Stimulated activated CD4-positive, alpha-beta T cell treated with anti-CD3 and anti-CD28 coated beads, TNF-alpha, amount 100 ng/mL, for 24 hours (primary cell): ENCODE data around the gene USHBP1.

ENCODE experiments used
- DNase-seq, 3 experiments: peaks; one replicate each; pipeline ENCODE4 v3.0.0-alpha.2; 2020; ENCODE audit warnings: low read depth in 3 of 3

The USHBP1 gene

DNA sequence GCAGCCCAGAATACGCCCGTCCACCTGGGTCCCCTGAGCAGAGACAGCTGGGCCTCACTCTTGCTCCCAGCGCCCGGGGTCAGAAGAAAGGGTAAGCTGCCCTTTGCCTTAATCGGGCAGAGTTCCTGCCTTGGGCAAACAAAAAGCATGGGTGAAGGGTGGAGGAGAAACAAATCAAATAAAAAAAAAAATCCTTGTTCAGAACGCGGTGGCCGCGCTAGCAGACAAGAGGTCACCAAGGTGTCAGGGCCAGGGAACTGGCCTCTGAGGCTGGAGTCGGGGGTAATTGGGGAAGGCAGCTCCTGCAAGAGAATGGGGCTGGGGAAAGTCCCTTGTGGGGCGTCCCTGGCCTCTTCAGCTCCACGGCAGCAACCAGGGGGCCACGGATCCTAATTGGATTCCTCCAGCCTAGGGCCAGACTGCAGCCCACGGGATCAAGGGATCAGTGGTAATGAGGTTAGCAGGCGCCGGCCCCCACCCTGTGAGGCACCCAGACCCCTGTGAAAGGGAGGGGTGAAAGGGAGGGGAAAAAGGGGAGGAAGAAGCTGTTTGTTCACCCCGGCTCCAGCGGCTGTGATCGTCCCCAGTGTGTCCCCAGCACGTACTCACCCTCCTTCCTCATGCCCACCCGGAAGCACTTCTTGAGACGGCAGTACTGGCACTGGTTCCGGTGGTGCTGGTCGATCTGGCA is 24.3 kb downstream of the USHBP1 start:
- DNase-seq: no peak

DNA sequence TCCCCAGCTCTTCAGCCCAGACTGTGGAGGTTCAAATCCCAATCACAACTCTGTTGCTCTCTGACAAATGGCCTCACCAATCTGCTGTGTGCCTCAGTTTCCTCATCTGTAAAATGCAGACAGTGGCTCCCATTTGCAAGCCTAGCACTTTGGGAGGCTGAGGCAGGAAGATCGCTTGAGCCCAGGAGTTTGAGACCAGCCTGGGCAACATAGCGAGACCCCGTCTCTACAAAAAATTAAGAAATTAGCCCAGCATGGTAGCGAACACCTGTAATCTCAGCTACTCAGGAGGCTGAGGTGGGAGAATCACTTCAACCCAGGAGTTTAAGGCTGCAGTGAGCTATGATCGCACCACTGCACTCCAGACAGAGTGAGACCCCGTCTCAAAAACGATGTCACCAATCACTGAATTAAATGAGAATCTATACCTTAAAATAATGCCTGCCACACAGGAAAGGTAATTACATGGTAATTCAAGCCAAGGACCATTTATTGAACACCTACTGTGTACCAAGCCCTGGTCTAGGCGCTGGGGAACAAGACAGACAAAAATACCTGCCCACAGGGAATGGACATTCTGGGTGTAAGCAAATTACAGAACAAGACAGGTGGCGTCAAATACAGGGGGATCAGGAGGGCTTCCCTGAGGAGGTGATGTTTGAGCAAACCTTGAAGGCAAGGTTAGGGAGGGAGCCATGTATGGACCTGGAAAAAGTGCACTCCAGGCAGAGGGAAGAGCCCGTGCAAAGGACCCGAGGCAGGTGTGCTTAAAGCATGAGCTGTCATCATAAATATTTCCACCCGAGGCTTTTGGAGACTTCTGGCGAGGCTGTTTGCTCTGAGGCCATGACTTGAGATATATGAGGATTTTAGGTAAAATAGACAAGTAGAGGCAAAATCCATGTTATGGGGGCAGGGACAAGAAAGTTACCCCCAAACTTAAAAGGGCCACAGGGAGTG is 26.5 kb downstream of the USHBP1 start:
- no peak for DNase-seq

DNA sequence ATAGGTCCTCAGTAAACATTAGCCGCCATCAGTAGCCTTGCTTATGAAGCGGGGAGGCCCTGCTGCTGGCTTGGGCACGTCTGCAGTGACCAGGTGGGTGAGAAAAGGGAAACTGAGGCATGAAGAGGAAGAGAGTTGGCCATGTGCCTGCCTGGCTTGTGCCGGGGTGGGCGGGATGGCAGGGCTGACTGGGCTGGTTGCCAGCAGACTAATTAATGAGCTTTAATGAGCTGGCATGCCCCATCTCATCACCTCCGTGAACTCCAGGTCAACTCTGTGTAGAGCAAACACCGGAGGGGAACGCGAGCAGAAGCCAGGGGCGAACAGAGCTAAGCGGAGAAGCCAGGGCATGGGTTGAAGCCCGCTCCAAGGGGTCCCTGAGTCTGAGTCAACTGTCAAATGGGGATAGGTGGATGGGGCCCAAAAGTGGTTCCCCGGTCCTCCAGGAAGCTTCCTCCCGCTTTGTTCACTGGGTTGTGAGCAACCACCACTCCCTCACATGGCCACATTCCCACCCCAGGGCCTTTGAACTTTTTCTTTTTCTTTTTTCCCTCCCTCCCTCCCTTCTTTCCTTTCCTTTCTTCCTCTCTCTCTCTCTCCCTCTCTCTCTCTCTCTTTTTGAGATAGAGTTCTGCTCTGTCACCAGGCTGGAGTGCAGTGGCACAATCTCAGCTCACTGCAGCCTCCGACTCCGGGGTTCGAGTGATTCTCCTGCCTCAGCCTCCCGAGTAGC is 27.6 kb downstream of the USHBP1 start:
- no peak for DNase-seq

DNA sequence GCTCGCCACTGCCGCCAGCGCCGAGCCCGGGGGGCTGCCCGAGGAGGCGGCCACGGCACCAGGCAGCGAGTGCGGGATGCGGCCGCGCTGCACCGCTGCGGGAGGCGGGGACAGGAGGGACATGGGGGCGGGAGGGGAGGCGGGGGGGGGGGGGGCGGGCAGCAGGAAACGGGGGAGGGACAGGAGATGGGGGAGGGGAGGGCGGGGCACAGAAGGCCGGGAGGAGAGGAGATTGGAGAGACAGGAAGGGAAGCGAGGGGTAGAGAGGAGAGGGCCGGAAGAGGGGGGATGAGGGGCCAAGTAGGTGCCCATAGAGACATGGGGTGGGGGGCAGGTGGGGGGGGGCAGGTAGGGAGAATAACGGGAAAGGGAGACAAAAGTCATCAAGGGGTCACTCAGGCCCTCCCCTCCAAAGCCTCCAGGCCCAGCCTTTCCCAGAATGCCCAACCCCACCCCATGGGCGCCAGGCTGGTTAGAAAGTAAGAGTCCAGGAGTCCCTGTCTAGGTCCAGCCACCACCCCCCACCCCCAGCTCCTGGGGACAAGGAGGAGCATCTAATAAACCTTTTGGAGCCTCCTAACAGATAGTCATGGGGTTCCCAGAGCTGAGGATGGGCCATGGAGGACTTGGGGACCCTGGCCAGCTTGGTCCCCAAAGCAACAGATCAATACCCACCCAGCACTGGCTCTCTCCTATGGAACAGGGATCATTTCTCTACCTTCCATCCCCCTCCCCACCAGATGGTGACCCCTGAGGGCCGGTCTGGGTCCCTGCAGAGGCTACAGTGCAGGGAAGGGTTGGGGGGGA is 28.4 kb downstream of the USHBP1 start:
- DNase-seq: no peak

DNA sequence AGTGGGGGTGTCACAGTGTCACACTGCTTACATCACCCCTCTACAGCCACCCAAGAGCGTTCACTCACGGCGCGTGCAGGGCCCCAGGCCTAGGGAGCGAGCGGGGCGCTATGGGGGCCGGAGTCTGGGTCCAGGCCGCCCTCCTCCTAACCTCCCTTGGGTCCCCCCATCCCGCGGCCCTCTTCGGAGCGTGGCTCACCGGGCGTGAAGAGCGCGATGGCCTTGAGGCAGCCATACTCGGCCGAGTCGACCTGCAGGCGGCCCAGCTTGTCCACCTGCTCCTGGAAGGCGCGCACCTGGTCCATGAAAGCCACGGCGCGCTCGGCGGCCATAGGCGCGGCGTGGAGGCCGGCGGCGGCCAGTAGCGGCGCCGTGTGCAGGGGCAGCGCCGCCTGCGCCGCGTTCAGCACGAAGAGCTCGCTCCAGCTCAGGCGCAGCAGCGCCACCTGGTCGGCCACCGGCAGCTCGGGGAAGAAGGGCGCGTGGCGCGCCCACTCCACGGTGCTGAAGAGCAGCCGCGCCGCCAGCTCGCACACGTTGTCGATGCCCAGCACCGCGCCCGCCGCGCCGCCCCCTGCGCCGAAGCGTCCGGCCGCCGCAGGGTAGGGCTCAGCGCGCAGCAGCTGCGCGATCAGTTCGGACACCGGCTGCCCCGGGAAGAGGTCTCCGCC is 29.1 kb downstream of the USHBP1 start:
- DNase-seq: peak; percentile 48 to 67 (median 52)

DNA sequence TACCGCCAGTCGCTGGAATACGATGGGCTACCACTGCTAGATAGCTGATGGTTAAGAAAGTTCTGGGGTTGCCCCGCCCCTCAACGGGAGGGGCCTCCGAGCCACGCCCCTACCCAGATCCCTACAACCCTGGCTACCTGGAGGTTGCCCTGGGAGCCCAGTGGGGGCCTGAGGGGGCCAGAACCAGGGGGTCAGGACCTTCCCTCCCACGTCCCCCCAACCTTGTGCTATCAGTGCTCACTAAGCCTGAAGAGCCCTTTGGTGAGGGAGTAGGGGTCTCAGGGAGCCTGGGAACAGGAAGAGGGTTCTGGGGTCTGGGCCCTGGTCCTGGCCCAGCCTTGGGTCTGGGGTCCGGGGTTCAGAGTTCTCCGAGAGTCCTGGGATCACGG is 29.6 kb downstream of the USHBP1 start:
- peak in 2 of 3 experiments; percentile 35 to 72 for DNase-seq

DNA sequence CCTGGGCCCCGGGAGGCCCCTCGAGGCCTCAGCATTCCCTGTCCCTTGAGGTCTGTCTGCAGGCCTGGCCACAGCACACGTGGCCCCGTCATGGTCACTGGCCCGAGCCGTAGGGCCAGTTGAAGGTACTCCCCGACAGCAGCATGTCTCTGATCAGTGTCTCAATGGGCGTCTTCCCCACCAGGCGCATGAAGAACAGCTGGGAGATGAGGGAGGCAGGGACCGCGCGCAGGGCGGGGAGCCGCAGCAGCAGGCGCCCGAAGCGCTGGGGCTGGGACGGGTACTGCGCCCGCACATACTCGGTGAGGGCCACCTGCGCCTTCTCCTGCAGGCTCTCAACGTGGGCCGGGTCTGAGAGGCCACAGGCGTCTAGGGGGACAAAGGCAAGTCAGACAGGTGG is 32.3 kb downstream of the USHBP1 start:
- DNase-seq: no peak

DNA sequence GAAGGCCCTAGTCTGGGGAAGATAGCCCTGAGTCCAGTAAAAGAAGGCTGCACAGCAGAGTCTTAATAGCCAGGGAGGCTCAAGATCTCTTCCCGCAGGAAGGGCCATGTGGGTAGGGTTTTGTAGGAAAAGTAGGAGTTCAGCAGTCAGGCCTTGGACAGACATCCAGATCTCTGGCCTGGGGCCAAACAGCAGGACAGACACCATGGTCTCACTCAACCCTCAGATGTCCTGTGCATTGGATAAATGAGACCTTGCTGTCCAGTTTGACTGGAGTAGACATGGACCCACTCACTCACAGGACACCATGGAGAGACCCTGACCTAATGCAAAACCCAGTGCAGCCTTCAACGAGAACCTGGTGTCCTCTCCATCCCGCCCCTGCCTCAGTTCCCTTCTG is 34.7 kb downstream of the USHBP1 start:
- DNase-seq: no peak

DNA sequence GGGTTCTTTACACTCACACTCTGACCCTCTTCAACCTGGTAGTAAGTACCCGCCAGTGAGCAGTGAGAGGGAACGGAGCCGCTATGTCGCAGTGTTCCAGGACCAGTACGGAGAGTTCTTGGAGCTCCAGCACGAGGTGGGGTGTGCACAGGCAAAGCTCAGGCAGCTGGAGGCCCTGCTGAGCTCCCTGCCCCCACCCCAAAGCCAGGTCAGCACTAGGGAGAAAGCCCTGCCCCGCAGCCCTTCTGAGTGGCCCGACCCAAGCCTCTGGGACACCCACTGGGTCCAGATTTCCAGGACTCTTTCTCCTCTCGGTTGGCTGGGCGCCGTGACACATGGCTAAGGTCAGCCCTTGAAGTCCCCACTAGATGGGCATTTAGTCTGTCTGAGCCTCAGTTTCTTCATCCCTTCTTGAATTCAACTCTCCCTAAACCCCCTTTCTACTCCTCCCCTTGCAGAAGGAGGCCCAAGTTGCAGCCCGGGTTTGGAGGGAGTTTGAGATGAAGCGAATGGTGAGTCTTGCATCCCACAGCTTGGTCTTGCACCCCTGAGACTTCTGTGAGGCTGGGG is 36.7 kb downstream of the USHBP1 start:
- DNase-seq: no peak

DNA sequence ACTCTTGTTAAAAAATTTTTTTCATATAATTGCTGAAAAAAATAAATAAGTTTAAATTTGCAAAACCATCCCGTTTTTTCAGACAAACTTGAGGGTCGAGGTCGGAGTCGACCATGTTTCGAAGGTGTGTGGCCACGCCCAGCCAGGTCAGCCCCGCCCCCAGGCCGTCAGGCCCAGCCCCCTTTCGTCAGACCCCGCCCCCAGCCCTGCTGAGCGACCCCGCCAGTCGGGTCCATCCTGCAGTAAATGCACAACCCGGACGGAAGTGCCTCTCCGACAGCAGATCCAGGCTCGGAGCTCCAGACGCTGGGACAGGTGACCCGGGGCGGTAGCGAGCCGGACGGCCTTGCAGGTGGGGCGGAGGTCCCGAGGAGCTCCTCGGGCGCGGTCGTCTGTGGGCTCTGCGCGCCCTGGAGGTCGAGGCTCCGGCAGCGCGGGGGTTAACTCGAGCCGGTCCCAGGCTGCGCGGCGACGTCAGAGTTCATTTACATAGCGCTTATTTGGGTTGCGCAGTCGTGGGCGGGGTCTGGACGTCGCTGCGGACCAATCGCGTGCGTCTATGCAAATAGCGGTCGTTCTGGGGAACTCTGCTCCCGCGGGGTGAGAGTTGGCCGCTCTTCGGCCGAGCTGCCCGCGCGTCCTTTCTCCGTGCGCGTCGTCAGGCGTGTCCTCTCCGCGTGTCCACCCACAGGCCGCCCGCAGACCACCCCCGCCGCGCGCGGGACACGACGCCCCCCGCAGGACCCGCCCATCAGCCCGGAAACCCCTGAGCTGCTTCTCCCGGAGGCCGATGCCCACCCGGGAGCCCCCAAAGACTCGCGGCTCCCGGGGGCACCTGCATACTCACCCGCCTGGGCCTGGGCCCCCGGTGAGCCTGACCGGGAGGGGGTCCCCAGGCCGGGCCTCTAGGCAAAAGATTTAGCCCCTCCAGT is 38.3 kb downstream of the USHBP1 start, which contains the start of gene OCEL1:
OCEL1 (plus strand) TSS at position 225 of the 932 bp plus-strand sequence; CDS start at position 247, 22 bp downstream.
- DNase-seq: peak; percentile 93 to 97 (median 94)

DNA sequence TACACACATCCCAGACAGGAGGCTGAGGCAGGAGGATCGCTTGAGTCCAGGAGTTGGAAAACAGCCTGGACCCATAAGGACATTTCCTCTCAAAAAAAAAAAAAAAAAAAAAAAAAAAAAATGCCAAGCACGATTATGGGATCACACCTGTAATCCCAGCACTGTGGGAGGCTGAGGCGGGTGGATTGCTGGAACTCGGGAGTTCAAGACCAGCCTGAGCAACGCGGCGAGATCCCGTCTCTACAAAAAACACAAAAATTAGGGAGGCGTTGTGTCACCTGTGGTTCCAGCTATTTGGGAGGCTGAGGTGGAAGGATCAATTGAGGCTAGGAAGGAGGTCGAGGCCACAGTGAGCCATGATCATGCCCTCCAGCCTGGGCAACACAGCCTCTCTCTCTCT is 39.5 kb downstream of the USHBP1 start:
- DNase-seq: no peak

DNA sequence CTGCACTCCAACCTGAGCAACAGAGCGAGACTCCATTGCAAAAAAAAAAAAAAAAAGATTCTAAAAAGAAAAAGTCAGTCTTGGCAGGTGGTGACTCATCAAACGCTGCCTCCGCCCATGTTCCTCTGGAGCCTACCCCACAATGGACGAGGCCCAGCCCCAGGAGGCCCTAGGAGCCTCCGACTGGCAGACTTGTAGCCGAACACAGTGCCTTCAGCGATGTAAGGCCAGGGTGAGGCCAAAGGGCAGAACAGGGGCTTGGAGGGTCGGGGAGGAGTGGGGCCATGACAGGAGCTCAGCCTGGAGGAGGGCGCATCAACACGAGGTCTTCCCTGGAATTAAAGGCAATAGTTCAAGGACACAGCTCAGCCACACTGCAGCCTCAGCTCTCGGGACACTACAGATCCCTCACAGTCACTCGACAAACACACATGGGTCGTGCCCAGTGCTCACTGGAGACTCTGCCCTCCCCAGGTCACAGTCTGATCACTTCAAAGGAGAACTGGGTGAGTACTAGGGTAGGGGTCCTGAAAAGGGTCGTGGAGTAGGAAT is 44.3 kb downstream of the USHBP1 start:
- no peak for DNase-seq

DNA sequence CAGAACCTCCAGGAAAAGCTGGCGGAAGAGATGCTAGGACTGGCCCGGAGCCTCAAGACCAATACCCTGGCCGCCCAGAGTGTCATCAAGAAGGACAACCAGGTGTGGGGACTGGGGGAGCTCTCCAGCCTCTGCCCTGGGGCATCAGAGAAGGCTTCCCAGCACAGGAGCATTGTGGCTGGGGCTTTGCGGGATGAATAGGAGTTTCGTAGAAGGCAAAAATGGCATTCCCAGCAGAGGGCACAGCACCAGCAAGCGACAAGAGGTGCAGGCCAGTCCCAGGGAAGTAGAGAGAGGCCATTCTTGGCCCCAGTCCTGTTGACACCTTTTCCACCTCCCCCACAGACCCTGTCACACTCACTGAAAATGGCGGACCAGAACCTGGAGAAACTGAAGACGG is 45.3 kb downstream of the USHBP1 start:
- DNase-seq: no peak

DNA sequence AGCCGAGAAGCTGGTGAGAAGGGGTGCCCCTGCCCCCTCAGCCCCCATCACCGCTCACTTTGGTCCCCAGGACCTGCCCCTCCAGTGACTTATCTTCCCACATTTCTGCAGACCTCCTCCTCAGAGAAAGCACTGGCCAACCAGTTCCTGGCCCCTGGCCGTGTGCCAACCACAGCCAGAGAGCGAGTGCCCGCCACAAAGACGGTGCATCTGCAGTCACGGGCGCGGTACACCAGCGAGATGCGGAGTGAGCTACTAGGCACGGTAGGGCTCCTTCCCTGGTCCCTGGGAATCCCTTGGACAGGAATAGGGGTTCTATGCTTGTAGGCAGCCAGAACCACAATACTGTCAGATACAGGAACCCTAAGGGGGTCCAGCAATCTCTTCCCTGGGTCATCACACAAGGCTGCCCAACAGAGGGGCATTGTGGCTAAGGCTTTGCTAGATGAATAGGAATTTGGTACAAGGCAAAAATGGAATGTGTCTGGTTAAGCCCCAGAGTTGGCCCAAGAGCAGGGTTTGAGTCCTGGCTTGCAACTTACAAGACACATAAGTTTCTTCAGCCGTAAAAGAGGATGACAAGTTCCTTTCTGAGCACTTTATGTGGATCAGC is 48.4 kb downstream of the USHBP1 start:
- DNase-seq: no peak

DNA sequence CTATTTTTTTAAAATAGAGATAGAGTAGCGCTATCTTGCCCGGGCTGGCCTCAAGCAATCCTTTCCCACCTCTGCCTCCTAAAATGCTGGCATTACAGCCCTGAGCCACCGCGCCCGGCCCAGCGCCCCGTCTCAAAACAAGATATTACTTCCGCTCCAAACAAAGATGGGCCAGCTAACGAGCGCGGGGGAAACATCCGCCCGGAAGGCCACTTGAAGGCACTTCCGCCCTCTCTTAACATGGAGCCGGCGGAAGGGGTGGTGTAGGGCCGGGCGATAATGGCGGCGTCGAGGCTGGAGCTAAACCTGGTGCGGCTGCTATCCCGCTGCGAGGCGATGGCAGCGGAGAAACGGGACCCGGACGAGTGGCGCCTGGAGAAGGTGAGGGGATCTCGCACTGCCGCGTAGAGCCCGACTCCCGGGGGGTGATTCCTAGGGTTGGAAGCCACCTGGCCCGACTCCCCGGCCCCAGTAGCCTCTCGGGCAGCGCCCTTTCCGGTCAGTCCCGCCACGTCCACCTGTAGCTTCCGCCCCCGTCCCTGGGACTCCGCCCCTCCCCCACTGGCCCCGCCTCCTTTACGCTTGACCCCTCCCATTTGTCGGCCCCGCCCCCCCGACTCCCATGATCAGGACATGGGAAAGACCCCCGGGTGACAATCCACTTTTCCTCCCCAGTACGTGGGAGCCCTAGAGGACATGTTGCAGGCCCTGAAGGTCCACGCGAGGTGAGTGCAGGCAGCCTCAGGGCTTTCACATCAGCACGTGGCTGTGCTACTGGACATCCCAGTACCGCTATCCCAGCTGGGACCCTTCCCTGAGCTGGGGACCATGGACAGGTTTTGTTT is 49.2 kb downstream of the USHBP1 start, which contains the start of gene USE1:
USE1 (plus strand) TSS at position 231 of the 845 bp plus-strand sequence; CDS start at position 280, 49 bp downstream.
- DNase-seq: peak; percentile 72 to 83 (median 83)

DNA sequence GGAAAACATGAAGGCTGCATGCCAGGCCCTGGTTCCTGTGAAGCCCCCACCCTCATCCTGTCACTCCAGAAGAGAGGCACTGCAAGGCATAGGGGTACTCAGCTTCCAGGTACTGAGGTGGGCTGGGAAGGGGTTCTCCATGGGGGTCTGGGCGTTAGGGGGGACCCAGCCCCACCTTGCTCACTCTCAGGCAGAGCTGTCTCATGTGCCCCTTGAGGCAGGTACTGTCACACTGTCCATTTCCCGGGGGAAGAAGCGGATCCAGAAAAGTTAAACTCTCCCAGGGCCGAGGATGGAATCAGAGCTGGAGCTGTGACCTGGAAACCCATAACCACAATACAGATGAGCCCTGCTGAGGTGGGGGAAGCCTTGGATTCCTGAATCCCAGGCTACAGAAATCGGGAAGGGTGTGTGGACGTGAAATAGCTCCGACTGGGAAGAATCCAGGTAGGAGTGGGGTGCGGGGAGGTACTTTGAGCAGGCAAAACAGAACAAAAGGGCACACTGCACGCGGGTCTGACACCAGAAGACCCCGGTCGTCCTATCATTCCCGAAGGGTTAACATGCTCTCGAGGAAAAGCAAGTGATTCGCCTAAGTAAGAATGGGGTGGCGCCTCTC is 49.9 kb downstream of the USHBP1 start:
- DNase-seq: no peak

DNA sequence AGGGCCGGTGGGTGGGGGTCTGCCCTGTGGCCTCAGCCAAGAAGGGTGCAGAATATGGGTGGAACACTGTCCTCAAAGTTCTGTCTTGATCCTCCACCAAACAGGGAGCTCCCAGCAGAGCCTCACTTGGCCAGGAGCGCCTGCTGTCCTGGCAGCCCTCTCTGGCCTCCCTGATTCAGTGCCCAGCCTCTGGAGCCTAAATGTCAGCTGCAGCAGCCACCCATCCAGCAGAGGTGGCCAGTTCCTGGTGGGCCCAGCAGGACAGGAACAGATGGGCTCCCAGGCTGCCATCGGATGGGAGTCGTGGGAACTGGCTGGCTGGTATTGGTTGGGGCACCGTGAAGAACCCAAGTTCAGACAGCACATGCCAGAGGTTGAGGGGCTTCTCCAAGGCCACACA is 51.2 kb downstream of the USHBP1 start:
- no peak for DNase-seq
